Endodermal cell (in vitro differentiated cells): ENCODE measurements around the gene HOOK2. TPM values are rescaled to one million over a fixed set of nuclear protein-coding genes. Genes with fewer than 3 reads are reported as not detected.
"Not testable (repeated sequence)": the region's sequence is repeated elsewhere in the genome, so short reads cannot be mapped to it uniquely, and the experiment has no call there.

ENCODE experiments used
- DNase-seq: peaks from one replicate; pipeline ENCODE4 v3.0.0-alpha.2; 2017
- H3K27ac ChIP-seq: 2 replicates; pipeline ENCODE4 v1.5.1; 2013; ENCODE audit warnings: mild to moderate bottlenecking, low read depth, low read length, moderate library complexity
- H3K27me3 ChIP-seq: 2 replicates; pipeline ENCODE4 v1.6.1; 2013; ENCODE audit warnings: mild to moderate bottlenecking, low read length, moderate library complexity; ENCODE audit not compliant: insufficient read depth, control insufficient read depth, poor library complexity, severe bottlenecking
- H3K36me3 ChIP-seq: 2 replicates; pipeline ENCODE4 v1.7.0; 2013; ENCODE audit warnings: mild to moderate bottlenecking, low read length, moderate library complexity; ENCODE audit not compliant: control insufficient read depth, insufficient read depth
- H3K4me1 ChIP-seq: one replicate; pipeline ENCODE4 v1.7.0; 2013; ENCODE audit warnings: low read length; ENCODE audit not compliant: control insufficient read depth, insufficient read depth
- H3K4me3 ChIP-seq: 2 replicates; pipeline ENCODE4 v1.5.1; 2013; ENCODE audit warnings: mild to moderate bottlenecking, low read length, moderate library complexity
- H3K9ac ChIP-seq: 2 replicates; pipeline ENCODE4 v1.6.1; 2013; ENCODE audit warnings: mild to moderate bottlenecking, low read length, moderate library complexity; ENCODE audit not compliant: poor library complexity, severe bottlenecking; ENCODE audit errors: extremely low read depth
- H3K9me3 ChIP-seq: 2 replicates; pipeline ENCODE4 v1.6.1; 2013; ENCODE audit warnings: mild to moderate bottlenecking, low read length, moderate library complexity; ENCODE audit not compliant: control insufficient read depth
- H3K27ac Mint-ChIP-seq: 2 replicates; pipeline ENCODE4 v1.8.0; 2020; ENCODE audit warnings: mixed read lengths
- H3K27me3 Mint-ChIP-seq: 2 replicates; pipeline ENCODE4 v1.8.0; 2021; ENCODE audit warnings: mild to moderate bottlenecking, mixed read lengths; ENCODE audit not compliant: insufficient read depth
- H3K36me3 Mint-ChIP-seq: 2 replicates; pipeline ENCODE4 v1.8.0; 2020; ENCODE audit warnings: low read depth, mixed read lengths
- H3K4me1 Mint-ChIP-seq: 2 replicates; pipeline ENCODE4 v1.8.0; 2020; ENCODE audit warnings: mixed read lengths
- H3K4me3 Mint-ChIP-seq: 2 replicates; pipeline ENCODE4 v1.8.0; 2020; ENCODE audit warnings: mild to moderate bottlenecking, moderate library complexity, mixed read lengths
- H3K9me3 Mint-ChIP-seq: 2 replicates; pipeline ENCODE4 v1.8.0; 2020; ENCODE audit warnings: mild to moderate bottlenecking, mixed read lengths
- CTCF ChIP-seq: fragments of 200-600 bp; sonication (generic); conservative IDR thresholded peaks from 2 replicates; pipeline ENCODE4 v1.5.0; 2021; ENCODE audit warnings: antibody characterized with exemption, mild to moderate bottlenecking
- WGBS, 2 experiments: methylation state at CpG; one replicate each; pipeline versions ENCODE4 v1.1.5 to v1.1.7; 2013; ENCODE audit warnings: missing lambda C conversion rate in 2 of 2, mixed read lengths in 1 of 2; ENCODE audit not compliant: insufficient coverage in 1 of 2, insufficient read length in 1 of 2; 5-methylcytosine and 5-hydroxymethylcytosine counted together
- long read RNA-seq, 4 experiments: library from polyadenylated mRNA in 2 of 4; library from RNA in 1 of 4; library from capped mRNA in 1 of 4; stranded (forward) in 3 of 4; unstranded in 1 of 4; transcript quantifications; one replicate each; pipeline ENCODE4 v2.0.0, GENCODE V29; 2020 to 2021; ENCODE audit warnings: inconsistent platforms in 1 of 4
- polyA plus RNA-seq, 2 experiments: library from polyadenylated mRNA; stranded (reverse); fragments of 50-300 nt; gene quantifications; one replicate each; pipeline ENCODE4 v1.2.3, GENCODE V29; 2013
- total RNA-seq, 2 donors: library from RNA; stranded (reverse); fragmentation: NEBNext Ultra II Directional in 1 of 2; extraction: Animal tissue kit (Norgen Biotek cat#: 25700) in 1 of 2; gene quantifications; 2 replicates in 1 of 2; 3 replicates in 1 of 2; pipeline ENCODE4 v1.2.1, GENCODE V29; 2021

Gene HOOK2
- total RNA-seq, result 100 to 1,000 TPM in 1 of 2 donors, 10 to 100 TPM in 1; 82.1 to 103 TPM
- 28.9 TPM for polyA plus RNA-seq (2013, experiment 1 of 2)
- polyA plus RNA-seq (2013, experiment 2 of 2), result 23.8 TPM
- long read RNA-seq, experiment 1, partial matches to known transcripts, result 6 of 19 reads
- long read RNA-seq, experiment 1, other reads (novel, unspliced or antisense), result 11 of 19 reads
- long read RNA-seq, experiment 2, transcript HOOK2-210 (3 exons, 890 nt), result minor isoform, 32 of 172 reads
- long read RNA-seq, experiment 2, transcript HOOK2-201 (22 exons, 2,603 nt), result major isoform, 46 of 172 reads
- long read RNA-seq, experiment 2, partial matches to known transcripts, result 11 of 172 reads
- long read RNA-seq, experiment 2, other reads (novel, unspliced or antisense), result 79 of 172 reads
- long read RNA-seq, experiment 3, transcript HOOK2-210 (3 exons, 890 nt), result minor isoform, 5 of 384 reads
- long read RNA-seq, experiment 3, transcript HOOK2-201 (22 exons, 2,603 nt), result major isoform, 192 of 384 reads
- long read RNA-seq, experiment 3, partial matches to known transcripts, result 19 of 384 reads
- long read RNA-seq, experiment 3, other reads (novel, unspliced or antisense), result 166 of 384 reads
- long read RNA-seq, experiment 4, transcript HOOK2-210 (3 exons, 890 nt), result major isoform, 32 of 62 reads
- long read RNA-seq, experiment 4, partial matches to known transcripts, result 2 of 62 reads
- long read RNA-seq, experiment 4, other reads (novel, unspliced or antisense), result 22 of 62 reads

DNA sequence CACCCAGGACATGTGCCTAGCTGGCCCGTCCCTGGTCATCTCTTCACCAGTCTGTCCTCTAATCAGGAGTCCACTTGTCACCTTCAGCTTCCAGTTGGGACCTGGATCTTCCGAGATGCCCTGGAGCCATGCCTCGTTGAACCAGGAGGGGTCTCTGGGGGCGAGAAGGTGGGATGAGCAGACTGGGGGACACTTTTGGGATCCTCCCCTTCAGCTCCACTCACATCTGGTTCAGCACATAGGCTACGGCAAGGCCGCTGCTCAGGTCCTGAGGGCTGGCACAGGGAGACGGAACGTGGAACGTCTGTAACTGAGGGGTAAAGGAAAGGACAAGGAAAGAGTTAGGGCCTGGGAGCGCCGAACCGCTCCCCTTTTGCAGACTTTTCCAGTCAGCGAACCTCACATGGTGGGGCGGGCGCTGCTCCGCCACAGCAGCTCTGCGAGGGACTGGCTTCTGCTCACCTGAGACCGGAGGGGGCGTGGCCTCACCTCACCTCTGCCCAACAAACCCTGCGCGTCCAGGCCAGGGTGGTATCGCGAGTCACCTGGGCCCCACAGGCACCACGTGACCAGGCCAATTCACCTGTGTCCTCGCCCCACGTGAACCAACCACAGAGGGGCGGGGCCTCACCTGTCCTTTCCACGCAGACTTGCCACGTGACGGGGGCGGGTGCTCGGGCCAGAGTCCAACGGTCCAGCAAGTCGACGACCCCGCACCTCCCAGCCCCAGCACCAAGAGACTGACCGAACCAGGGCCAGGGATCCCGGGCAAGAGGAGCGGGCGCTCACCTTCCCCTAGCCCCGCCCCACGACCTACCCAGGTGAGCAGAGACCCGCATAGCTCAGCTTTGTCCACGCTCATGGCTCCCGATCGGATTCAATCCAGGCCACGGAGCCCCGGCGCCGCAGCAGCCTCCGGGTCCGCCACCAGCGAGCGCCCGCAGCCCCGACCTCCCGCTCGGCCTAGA, at the start of gene HOOK2:
TSS of gene HOOK2 (minus strand) at position 965 of the 968 bp plus-strand sequence. CDS start at position 862, 103 bp downstream.
- H3K27me3 ChIP-seq, result no peaks in the 10 kb centered on the region
- no peaks in the 10 kb centered on the region for H3K36me3 ChIP-seq
- H3K4me1 Mint-ChIP-seq, result peaks cover 24% of the 10 kb centered on the region
- no peaks in the 10 kb centered on the region for H3K4me1 ChIP-seq
- peak within 1 kb of the TSS; percentile 81 for H3K4me3 Mint-ChIP-seq
- no peak within 1 kb of the TSS for H3K9ac ChIP-seq
- peak within 1 kb of the TSS; percentile 81 for H3K4me3 ChIP-seq
- peaks cover 26% of the 10 kb centered on the region for H3K36me3 Mint-ChIP-seq
- H3K27ac Mint-ChIP-seq, result peak within 1 kb of the TSS; percentile 97
- TF ChIP-seq CTCF, result no peak
- WGBS, 2 experiments, result 20 to 59% methylated on average over 23 to 58 of the region's 58 CpGs
- no peaks in the 10 kb centered on the region for H3K9me3 Mint-ChIP-seq
- peak; percentile 97 for DNase-seq
- no peak within 1 kb of the TSS for H3K27ac ChIP-seq
- H3K27me3 Mint-ChIP-seq, result no peaks in the 10 kb centered on the region
- no peaks in the 10 kb centered on the region for H3K9me3 ChIP-seq

DNA sequence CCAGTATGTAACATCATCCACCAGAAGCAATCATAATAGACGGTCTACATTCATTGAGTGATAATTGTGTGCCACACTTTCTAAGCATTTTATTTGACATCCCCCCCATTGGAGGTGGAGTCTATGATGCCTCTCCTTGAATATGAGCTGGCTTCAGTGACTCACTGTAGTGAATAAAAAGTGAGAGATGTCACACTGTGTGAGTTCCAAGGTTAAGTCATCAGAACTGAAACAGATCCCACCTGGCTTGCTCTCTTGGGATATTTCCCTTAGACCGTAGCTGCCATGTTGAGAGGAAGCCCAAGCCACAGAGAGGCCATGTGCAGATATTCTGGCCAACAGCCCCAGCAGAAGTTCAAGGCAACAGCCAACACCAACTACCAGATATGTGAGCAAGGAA, 46.4 kb upstream of the HOOK2 start:
- H3K4me3 Mint-ChIP-seq, result no peak overlapping the region
- H3K4me3 ChIP-seq, result no peak overlapping the region
- H3K36me3 Mint-ChIP-seq, result no peaks in the 10 kb centered on the region
- TF ChIP-seq CTCF, result no peak
- no peaks in the 10 kb centered on the region for H3K4me1 ChIP-seq
- WGBS, 2 experiments, result 78 to 90% methylated on average over 1 to 2 of the region's 2 CpGs
- H3K27ac ChIP-seq, result no peak overlapping the region
- no peak overlapping the region for H3K27ac Mint-ChIP-seq
- no peaks in the 10 kb centered on the region for H3K9me3 ChIP-seq
- no peak overlapping the region for H3K9ac ChIP-seq
- peaks cover 4% of the 10 kb centered on the region for H3K4me1 Mint-ChIP-seq
- no peak for DNase-seq
- H3K27me3 Mint-ChIP-seq, result peaks cover 13% of the 10 kb centered on the region
- H3K9me3 Mint-ChIP-seq, result peaks cover 3% of the 10 kb centered on the region
- no peaks in the 10 kb centered on the region for H3K36me3 ChIP-seq
- H3K27me3 ChIP-seq, result no peaks in the 10 kb centered on the region

DNA sequence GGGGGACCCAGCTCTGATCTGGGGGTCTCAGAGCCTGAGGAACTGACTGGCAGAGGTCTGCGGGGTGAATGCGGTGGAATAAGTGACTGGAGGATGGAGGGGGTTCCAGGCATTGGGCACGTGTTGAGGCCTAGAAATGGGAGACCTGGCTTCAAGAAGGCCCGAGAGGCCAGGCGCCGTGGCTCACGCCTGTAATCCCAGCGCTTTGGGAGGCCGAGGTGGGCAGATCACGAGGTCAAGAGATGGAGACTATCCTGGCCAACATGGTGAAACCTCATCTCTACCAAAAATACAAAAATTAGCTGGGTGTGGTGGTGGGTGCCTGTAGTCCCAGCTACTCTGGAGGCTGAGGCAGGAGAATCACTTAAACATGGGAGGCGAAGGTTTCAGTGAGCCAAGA, 42.5 kb upstream of the HOOK2 start:
- not testable (repeated sequence) for H3K4me3 Mint-ChIP-seq, H3K4me1 Mint-ChIP-seq, H3K27ac ChIP-seq, H3K9me3 Mint-ChIP-seq, DNase-seq, H3K27ac Mint-ChIP-seq, H3K9me3 ChIP-seq, H3K9ac ChIP-seq, H3K27me3 ChIP-seq, H3K4me3 ChIP-seq, H3K27me3 Mint-ChIP-seq, H3K4me1 ChIP-seq
- H3K36me3 ChIP-seq, result peaks cover 17% of the 10 kb centered on the region
- peaks cover 22% of the 10 kb centered on the region for H3K36me3 Mint-ChIP-seq
- WGBS, 2 experiments, result 96 to 100% methylated on average over 7 to 9 of the region's 11 CpGs

DNA sequence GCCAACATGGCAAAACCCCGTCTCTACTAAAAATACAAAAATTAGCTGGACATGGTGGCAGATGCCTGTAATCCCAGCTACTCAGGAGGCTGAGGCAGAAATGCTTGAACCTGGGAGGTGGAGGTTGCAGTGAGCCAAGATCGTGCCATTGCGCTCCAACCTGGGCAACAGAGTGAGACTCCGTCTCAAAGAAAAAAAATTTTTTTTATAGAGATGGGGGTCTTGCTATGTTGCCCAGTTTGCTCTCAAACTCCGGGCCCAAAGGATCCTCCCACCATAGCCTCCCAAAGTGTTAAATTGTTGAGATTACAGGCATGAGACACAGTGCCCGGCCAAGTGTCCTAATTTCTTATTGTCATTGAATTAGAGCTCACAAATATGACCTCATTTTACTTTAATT, 41.8 kb upstream of the HOOK2 start:
- not testable (repeated sequence) for H3K4me1 ChIP-seq, H3K27me3 ChIP-seq, H3K4me3 ChIP-seq, H3K27ac ChIP-seq, H3K9ac ChIP-seq, H3K27ac Mint-ChIP-seq, H3K27me3 Mint-ChIP-seq, H3K9me3 ChIP-seq, H3K4me3 Mint-ChIP-seq, DNase-seq, H3K4me1 Mint-ChIP-seq, H3K9me3 Mint-ChIP-seq
- H3K36me3 Mint-ChIP-seq, result peaks cover 24% of the 10 kb centered on the region
- WGBS, 2 experiments, result 89 to 100% methylated on average over 4 to 6 of the region's 6 CpGs
- H3K36me3 ChIP-seq, result peaks cover 17% of the 10 kb centered on the region
